Astrocyte of the cerebellum (primary cell): Measurements from ENCODE around the gene TMEM222.
A peak's percentile ranks its signal among the peaks of the same experiment; 100 is the strongest.

ENCODE experiments used
- DNase-seq: peaks from one replicate; pipeline ENCODE4 v3.0.0-alpha.2; 2011; ENCODE audit warnings: low read depth
- H3K4me3 ChIP-seq: 2 replicates; pipeline ENCODE4 v1.5.1; 2011; ENCODE audit warnings: mild to moderate bottlenecking, low read depth, low read length, moderate library complexity
- CTCF ChIP-seq: IDR thresholded peaks from 2 replicates; pipeline ENCODE4 v1.5.1; 2012; ENCODE audit warnings: low read length, low read depth, moderate library complexity, mild to moderate bottlenecking; ENCODE audit errors: missing control alignments
- in situ Hi-C: cut with HindIII; loops from 2 replicates; pipeline ENCODE4 v1.10.0; 2017; ENCODE audit warnings: low sequenced_read_pairs

Gene TMEM222

GRCh38 chr1:27365372-27366112 lies 43.6 kb downstream of the TMEM222 start:
- in situ Hi-C loops, result no loop called here
- DNase-seq, result peak; percentile 68
- no peak for TF ChIP-seq CTCF
- peak overlapping the region; percentile 60 for H3K4me3 ChIP-seq

DNA sequence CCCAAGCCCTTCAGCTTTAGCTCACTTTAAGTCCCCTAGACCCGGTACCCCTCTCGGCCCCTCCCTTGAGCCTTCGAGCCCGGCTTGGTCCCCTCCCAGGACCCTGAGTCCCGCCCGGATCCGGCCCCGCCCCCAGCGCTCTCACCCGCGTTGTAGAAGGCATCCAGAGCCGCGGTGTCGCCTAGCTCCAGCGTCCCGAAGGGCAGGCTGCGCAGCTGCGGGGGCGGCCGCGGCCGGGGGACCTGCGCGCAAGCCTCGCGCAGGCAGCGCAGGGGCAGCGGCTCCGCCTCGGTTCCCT lies 44.1 kb downstream of the TMEM222 start:
- DNase-seq, result no peak
- peak overlapping the region; percentile 60 for H3K4me3 ChIP-seq
- TF ChIP-seq CTCF, result no peak
- in situ Hi-C loops, result no loop called here

- TF ChIP-seq CTCF, result peak; percentile 44
- peak within 1 kb of the TSS; percentile 60 for H3K4me3 ChIP-seq
- peak; percentile 23 for DNase-seq
- in situ Hi-C loops, result no loop called here
These were observed 44.6 kb downstream of the TMEM222 start, which contains the start of gene MAP3K6 for GRCh38 chr1:27366411-27367159. Gene MAP3K6, minus strand, starts transcription at chr1:27366961. Its CDS starts 364 bp downstream, at chr1:27366597.

DNA sequence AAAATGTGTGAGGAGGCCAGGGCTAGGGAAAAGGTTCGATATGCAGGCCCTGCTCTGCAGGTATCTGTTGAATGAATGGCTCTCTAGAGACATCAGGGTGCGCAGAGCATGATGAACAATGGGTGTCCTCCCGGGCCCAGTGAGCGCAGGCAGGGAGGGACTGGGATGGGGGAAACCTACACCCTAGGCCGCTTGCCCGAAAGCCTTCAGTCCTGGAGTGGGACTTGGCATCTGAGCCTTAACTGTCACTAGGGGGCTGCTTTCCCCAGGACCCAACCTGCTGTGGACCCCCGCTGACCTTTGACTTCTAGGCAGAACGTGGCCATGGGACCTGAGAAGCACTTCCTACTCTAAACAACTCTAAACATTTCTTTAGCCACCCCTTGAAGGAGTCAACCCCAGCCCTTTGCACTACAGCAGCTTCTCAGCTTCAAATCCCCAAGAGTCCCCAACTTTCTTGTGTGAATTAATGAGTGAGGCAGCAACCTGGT lies 45.2 kb downstream of the TMEM222 start:
- TF ChIP-seq CTCF, result no peak
- in situ Hi-C loops, result no loop called here
- DNase-seq, result no peak
- peak overlapping the region; percentile 60 for H3K4me3 ChIP-seq

DNA sequence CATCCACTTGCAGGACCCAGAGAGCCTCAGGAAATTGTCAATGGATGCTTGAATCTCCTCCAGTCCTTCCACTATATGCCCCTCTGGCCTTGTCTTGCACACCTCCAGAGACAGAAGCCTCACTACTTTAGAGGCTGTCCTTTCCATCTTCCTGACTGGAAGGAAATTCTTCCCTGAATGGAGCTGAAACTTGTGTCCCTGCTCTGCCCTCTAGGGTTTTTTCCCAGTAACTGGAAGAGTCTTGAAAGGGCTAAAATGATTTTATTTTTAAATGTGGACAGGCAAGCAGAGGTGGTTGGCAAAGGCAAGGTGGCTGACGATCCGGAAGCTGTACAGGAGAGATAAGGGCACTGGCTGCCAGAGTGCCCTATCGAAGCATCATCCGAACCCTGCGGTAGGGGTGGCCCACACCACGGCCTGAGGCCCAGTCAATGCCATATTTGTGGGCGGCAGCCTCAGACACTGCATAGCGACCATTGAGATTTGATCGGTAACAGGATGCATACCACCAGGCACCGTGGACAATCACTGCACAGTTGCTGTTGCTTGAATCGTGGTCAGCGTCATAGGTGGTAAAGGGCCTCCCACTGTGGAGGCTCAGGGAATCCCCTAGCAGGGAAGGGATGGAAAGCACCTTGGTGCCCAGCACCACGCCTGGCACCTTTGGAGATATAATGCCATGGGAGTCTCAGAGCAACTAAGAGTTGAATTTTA lies 47.1 kb downstream of the TMEM222 start:
- no peak for DNase-seq
- peak; percentile 38 for TF ChIP-seq CTCF
- H3K4me3 ChIP-seq, result no peak overlapping the region
- in situ Hi-C loops, result no loop called here

DNA sequence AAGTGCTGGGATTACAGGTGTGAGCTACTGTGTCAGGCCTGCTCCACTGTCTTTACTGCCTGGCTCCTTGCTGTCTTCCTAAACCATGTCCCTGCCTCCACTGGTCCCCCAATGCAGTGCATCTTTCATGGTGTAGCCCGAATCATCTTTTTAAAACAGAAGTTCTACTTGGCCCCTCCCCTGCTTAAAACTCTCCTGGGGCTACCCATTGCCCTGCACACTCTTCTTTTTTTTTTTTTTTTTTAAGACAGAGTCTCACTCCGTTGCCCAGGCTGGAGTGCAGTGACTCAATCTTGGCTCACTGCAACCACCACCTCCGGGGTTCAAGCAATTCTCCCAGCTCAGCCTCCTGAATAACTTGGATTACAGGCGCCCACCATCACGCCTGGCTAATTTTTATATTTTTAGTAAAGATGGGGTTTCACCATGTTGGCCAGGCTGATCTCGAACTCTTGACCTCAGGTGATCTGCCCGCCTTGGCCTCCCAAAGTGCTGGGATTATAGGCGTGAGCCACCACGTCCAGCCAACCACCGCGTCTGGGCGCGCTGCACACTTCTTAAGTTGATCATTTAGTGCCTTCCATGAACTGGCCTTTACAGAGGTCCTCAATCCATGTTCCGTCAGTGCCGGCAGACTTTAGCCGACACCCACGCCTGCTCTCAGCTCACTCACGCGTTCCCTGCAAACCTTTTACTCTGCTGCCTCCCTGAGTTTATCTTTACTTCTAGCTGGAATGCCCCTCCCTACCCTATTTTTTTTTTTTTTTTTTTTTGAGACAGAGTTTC lies 50.3 kb downstream of the TMEM222 start:
- in situ Hi-C loops, result no loop called here
- DNase-seq, result no peak
- no peak overlapping the region for H3K4me3 ChIP-seq
- TF ChIP-seq CTCF, result no peak
